ENCODE results near the gene TFB1M.

- TF ChIP-seq, protein P1, sequence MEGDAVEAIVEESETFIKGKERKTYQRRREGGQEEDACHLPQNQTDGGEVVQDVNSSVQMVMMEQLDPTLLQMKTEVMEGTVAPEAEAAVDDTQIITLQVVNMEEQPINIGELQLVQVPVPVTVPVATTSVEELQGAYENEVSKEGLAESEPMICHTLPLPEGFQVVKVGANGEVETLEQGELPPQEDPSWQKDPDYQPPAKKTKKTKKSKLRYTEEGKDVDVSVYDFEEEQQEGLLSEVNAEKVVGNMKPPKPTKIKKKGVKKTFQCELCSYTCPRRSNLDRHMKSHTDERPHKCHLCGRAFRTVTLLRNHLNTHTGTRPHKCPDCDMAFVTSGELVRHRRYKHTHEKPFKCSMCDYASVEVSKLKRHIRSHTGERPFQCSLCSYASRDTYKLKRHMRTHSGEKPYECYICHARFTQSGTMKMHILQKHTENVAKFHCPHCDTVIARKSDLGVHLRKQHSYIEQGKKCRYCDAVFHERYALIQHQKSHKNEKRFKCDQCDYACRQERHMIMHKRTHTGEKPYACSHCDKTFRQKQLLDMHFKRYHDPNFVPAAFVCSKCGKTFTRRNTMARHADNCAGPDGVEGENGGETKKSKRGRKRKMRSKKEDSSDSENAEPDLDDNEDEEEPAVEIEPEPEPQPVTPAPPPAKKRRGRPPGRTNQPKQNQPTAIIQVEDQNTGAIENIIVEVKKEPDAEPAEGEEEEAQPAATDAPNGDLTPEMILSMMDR (conservative IDR thresholded peaks at IDR 0.05) = no peak
- no peak for TF ChIP-seq EZH2 (IDR thresholded peaks at IDR 0.05; ENCODE audit: low read depth)
These were observed 26.3 kb upstream of the TFB1M start for GRCh38 chr6:155340464-155341129.
